HEK293T (cell line): ENCODE results near the gene PI16.

ENCODE experiments used
- BHLHE40 ChIP-seq: fragments of 450-650 bp; IDR thresholded peaks from 2 replicates; pipeline ENCODE4 v1.6.1; 2016; ENCODE audit warnings: mild to moderate bottlenecking, moderate library complexity, borderline replicate concordance
- ELF4 ChIP-seq: fragments of 450-650 bp; IDR thresholded peaks from 2 replicates; pipeline ENCODE4 v1.6.1; 2017; ENCODE audit warnings: antibody characterized with exemption
- FOXK2 ChIP-seq: fragments of 450-650 bp; IDR thresholded peaks from 2 replicates; pipeline ENCODE4 v1.6.1; 2016; ENCODE audit warnings: mild to moderate bottlenecking
- HDGF ChIP-seq: fragments of 450-650 bp; IDR thresholded peaks from 2 replicates; pipeline ENCODE4 v1.6.1; 2017; ENCODE audit warnings: antibody characterized with exemption, borderline replicate concordance
- LEF1 ChIP-seq: fragments of 450-650 bp; IDR thresholded peaks from 2 replicates; pipeline ENCODE4 v1.6.1; 2017; ENCODE audit warnings: mild to moderate bottlenecking, borderline replicate concordance
- NFRKB ChIP-seq: fragments of 450-650 bp; IDR thresholded peaks from 2 replicates; pipeline ENCODE4 v1.6.1; 2016; ENCODE audit warnings: mild to moderate bottlenecking, moderate library complexity
- TARDBP ChIP-seq: fragments of 450-650 bp; IDR thresholded peaks from 2 replicates; pipeline ENCODE4 v1.6.1; 2016
- ZNF384 ChIP-seq: fragments of 450-650 bp; IDR thresholded peaks from 2 replicates; pipeline ENCODE4 v1.6.1; 2016
- TF ChIP-seq, protein P1 (sequence below): fragments of 450-650 bp; IDR thresholded peaks from 2 replicates; pipeline ENCODE4 v1.6.1; 2016

DNA sequence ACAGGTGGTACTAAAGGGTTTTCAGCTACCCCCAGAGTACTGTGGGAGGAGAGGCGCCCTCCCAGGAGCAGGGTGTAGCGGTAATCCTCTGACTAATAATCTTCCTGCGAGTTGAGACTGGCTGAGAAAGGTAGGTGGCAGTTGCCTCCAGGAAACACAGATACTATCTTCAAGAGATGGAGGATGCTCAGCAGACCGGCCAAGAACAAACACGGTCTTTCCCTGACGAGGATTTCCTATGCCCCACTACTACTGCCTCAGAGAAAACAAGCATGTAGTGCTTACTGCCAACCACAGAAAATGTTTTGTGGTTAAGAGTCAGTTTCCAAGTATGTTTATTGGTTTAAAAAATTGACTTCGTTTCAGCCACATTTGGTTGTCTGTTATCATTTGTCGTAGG is 42.0 kb upstream of the PI16 start:
- TF ChIP-seq FOXK2 (no peak), ZNF384 (no peak), LEF1 (no peak), ELF4 (no peak), TARDBP (no peak), BHLHE40 (no peak), HDGF (no peak), NFRKB (no peak)
- TF ChIP-seq, protein P1, sequence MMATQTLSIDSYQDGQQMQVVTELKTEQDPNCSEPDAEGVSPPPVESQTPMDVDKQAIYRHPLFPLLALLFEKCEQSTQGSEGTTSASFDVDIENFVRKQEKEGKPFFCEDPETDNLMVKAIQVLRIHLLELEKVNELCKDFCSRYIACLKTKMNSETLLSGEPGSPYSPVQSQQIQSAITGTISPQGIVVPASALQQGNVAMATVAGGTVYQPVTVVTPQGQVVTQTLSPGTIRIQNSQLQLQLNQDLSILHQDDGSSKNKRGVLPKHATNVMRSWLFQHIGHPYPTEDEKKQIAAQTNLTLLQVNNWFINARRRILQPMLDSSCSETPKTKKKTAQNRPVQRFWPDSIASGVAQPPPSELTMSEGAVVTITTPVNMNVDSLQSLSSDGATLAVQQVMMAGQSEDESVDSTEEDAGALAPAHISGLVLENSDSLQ: no peak
